Activated CD4-positive, CD25-positive, alpha-beta regulatory T cell treated with anti-CD3 and anti-CD28 coated beads, Interleukin-2, amount 50 U/mL, for 16 hours (primary cell): ENCODE results near the gene HDAC9.
"Not testable (repeated sequence)": the region's sequence is repeated elsewhere in the genome, so short reads cannot be mapped to it uniquely, and the experiment has no call there.

Source experiments
- DNase-seq: peaks from one replicate; pipeline ENCODE4 v3.0.0-alpha.2; 2020; ENCODE audit warnings: low read depth, low spot score

Gene HDAC9

GRCh38 chr7:18962031-18962430 is 466.5 kb downstream of the HDAC9 start:
- DNase-seq, result no peak

DNA sequence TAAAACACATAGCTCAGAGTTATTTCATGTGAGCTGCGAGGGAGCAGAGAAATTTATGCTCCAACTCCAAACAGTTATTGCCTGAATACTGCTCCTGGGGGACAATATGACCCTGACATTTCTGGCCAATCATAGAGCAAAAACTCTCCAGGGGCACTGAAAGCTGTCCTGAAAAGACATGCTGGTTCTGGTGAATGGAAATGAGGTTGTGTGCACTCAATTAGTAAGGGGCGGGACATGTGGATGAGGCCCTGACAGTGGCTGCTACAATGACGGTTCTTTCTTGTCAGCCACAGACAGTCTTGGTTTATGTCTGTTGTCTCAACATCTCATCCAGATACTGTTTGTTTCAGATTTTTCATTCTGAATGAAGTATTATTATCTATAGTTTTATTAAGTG is 470.1 kb downstream of the HDAC9 start:
- DNase-seq, result no peak

DNA sequence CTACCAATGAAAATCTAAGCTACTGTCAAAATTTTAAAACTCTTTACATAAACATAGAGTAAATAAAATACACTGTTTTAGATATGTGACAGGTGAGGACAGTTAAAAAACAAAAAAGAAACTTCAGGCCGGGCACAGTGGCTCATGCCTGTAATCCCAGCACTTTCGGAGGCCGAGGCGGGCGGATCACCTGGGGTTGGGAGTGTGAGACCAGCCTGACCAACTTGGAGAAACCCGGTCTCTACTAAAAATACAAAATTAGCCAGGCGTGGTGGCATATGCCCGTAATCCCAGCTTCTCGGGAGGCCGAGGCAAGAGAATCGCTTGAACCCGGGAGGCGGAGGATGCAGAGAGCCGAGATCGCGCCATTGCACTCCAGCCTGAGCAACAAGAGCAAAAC is 472.2 kb downstream of the HDAC9 start:
- DNase-seq, result not testable (repeated sequence)

DNA sequence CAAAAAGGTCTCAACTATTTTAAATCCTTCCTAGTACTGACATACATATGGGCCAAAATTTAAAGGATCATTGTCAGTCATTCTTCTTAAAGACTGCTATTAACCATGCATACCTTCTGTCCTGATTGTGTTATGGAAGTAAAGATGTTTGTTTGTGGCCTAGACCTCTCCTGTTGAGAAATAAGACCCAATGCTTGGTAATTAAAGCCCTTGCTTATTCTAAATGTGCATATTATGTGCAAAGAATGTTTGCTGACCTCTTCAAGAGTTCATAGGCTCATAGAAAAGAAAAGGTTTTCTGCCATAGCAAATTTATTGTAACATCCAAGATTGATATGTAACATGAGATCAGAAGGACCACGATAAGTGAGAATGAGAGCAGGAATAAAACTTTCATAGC is 476.3 kb downstream of the HDAC9 start:
- no peak for DNase-seq

DNA sequence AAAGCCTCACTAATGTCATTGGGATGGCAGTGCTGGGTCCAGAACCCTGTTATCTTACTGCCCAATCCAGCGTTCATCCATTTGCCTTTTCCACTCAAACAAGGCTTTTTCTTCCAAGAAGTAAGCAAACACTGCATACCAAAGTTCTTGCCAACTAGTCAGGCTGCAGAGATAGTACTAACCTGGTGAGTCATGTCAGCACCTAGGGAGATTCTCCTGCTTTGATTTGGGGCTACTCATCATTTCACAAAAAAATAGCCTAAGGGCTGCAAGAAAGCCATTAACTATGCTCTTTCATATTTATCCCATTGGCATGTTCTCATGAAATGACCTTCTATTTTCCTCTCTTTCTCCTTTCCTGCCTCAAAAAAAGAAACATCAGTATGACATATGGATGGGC is 479.3 kb downstream of the HDAC9 start:
- DNase-seq, result no peak

- DNase-seq, result no peak
Observed at GRCh38 chr7:18975276-18975675, 479.7 kb downstream of the HDAC9 start.

GRCh38 chr7:18975689-18976280 is 480.2 kb downstream of the HDAC9 start:
- no peak for DNase-seq

- no peak for DNase-seq
Observed at GRCh38 chr7:18976715-18977471, 481.3 kb downstream of the HDAC9 start.

DNA sequence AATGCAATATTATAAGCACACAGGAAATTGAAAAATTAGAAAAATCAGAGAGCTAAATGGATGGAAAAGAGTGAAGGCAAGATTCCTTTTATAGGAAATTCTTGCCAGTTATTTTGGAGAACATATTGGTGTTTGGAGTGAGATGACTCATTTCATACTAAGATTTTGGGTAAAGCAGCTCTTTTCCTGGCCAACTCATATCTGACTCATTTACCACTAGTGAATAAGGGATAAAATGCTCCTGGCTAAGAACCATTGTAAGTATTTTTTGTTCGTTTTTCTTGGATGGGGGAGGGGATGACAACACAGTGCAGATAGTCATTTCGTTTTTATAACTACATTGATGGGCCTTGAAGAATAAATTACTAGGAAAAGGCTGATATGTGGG is 482.6 kb downstream of the HDAC9 start:
- no peak for DNase-seq

GRCh38 chr7:18990700-18991099 is 495.2 kb downstream of the HDAC9 start:
- DNase-seq, result not testable (repeated sequence)

DNA sequence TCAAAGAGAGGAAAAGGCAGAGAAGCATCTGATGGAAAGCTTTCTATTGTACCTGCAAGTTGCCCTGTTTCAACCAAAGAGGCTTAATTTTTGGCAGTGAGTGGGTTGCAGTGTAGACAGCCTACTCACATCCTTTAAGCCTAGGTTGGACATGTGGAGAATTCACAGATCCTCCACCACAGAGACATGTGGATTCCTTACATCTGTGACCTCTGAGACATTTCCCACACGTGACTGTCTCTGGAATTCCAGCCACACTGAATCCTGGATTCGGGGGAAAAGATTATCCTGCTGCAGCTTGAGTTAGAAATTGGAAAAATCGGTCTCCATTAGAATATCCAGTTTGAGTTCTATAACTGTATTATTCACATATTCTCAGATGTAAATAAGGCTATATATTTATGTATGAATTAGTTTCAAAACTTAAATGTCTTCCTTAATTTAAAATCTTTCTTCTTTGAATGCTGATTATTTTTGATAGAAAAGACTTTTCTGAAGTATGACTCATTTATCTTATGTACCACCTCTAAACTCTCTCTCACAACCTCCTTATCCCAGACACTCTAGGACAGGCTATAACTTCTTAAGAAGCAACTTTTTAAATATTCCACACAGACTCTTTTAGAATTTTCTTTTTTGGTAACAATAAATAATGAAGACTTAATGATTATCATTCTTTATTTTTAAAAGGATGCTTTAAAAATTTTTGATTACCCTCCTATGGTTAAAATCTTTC is 498.6 kb downstream of the HDAC9 start:
- DNase-seq, result no peak

DNA sequence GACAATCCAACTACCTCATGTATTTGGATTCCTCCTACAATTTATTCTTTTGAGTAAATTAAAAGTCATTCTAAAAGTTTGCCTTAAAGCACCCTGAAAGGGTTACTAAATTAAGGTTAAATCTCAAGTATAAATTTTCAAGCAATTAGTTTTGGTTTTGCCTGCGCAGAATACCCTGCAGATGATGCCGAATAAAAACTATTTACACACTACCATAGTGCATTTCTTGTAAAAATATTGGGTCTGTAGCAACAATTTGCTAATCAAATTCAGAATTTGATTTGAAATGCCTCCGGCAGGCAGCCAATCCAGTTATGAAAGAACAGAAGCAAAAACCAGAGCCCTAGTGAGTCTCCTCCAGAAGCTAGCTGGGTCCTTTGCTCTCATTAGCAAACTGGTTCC is 499.7 kb downstream of the HDAC9 start:
- no peak for DNase-seq

GRCh38 chr7:18995811-18996426 is 500.4 kb downstream of the HDAC9 start:
- no peak for DNase-seq

GRCh38 chr7:18996583-18996982 is 501.0 kb downstream of the HDAC9 start:
- DNase-seq, result no peak

DNA sequence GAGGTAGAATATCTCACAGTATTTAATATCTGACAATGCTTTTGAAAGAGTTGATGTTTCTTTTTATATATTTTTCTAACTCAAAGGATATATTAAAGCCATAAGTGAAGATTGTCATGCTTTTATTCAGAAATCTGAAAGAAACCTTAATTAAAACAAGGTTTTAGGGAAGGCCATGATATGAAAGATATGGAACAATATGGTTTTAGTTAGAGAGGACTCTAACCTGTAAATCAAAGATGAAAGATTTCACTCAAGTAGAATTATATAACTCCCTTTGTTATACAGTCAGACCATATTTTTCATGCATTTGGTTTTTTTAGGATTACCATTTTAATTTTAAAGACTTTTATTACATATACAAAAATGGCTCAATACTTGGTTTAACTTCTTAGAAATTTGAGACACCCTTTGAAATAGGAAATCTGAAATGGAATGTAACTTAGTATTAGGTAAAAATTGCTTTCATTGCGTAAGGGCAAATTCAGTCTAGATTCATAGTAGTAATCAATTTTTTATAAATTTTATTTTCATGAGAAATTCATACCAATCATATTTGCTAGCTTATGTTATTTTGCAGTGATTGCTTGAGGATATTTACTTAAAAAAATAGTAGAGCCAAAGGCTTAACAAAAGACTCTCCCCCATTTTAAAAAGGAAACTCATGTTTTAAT is 502.1 kb downstream of the HDAC9 start:
- DNase-seq, result no peak

DNA sequence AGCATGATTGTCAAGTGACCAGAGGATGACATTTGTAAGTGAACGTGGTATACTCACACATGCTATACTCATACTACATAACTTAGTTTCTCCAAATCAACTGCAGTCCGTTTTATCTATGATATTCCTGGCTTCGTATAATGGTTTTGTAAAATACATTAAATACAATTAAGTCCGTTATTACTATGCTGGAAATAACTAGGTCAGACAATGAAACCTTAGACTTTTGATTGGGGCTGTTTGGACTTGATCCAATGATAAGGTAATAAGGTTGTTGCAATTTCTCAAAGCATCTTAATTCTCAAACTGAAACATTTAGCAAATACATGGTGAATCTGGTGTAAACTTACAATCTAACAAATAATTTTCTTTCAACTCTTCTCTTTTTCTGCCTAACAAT is 504.9 kb downstream of the HDAC9 start:
- no peak for DNase-seq

GRCh38 chr7:19001854-19002253 is 506.3 kb downstream of the HDAC9 start:
- no peak for DNase-seq

DNA sequence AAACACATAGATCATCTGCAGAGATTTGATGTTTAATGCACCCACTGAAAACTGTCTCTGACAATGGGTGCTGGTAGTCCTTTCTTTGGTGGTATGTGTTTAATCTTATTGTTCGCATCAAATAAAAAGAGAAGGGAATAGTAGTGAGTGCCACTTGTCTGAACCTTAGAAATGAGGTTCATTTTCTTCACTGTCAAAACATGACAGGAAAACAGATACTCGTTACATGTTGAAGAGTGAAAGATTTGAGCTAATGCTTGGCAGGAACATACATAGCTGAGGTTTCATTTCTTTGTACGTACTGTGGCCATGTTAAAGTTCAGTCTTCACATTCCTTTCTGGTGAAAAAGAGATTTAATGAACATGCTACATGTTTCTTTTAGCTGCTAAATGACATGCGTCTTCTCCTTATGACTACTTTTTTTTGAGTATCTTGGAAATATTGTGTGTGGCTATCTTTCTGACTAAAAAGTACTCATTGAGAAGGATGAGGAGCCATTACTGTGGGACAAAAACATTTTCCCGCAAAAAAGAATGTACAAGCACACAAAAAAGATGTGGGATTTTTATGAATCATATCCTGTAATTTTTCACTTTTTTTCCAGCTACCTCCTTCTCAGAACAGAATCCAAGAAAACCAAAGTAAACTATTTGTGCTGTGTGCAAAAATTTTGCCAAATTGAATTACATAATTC is 513.8 kb downstream of the HDAC9 start:
- DNase-seq, result no peak

DNA sequence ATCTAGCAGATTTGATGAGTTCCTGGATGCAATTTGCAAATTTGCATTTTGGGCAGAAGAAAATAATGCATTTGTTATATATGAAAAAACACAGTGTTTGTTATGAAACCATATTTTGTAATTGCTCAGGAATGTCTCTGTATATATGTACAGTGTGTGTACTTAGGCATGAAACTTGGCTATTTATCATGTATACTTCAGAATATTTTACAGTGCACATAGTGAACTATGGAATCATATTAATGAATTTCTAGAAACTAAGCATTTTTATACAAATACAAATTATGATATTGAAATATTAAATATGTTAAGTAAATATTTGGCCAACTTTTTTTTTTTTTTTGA is 514.4 kb downstream of the HDAC9 start:
- no peak for DNase-seq

GRCh38 chr7:19011212-19011611 is 515.7 kb downstream of the HDAC9 start:
- no peak for DNase-seq

DNA sequence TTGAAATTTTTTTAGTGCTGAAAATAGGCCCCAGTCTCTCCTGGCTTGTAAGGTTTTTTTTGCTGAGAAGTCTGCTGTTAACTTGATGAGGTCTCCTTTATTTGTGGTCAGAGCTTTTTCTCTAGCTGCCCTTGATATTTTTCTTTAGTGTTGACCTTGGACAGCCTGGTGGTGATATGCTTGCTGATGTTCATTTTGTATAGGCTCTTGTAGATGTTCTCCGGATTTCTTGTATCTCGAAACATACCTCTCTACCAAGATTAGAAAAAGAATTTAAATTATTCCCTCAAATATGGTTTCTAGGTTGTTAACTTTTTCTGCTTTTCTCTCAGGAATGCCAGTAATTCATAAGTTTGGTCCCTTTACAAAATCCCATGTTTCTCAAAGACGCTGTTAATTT is 519.5 kb downstream of the HDAC9 start:
- DNase-seq, result no peak
